Endothelial cell of umbilical vein (primary cell): ENCODE data around the gene PSENEN. TPM values are rescaled to one million over a fixed set of nuclear protein-coding genes. Genes with fewer than 3 reads are reported as not detected.

ENCODE experiments used
- BruUV-seq: library from RNA; stranded (reverse); fragments of 400-500 nt; replicated peaks from 2 replicates; lab custom pipeline; 2021; lab: Mats Ljungman, UMichigan
- CTCF ChIA-PET: fragments of 300-600, 350-600 bp; sonication (Branson Sonifier 250); formaldehyde crosslinking; loops from one replicate; lab custom pipeline; 2021; ENCODE audit warnings: antibody characterized with exemption, inconsistent platforms; lab: Charles Lee
- POLR2A ChIA-PET: fragments of 300-600, 350-600 bp; sonication (Branson Sonifier 250); formaldehyde crosslinking; loops from one replicate; lab custom pipeline; 2021; ENCODE audit warnings: antibody characterized with exemption, inconsistent platforms; lab: Charles Lee
- DNase-seq: peaks from one replicate; pipeline ENCODE4 v3.0.0-alpha.2; 2011; ENCODE audit warnings: low read depth, low spot score
- FAIRE-seq: peaks from 2 replicates; lab custom pipeline; 2011; peaks lifted over from hg19 to GRCh38; lab: Jason Lieb, UNC
- H2AFZ ChIP-seq: 2 replicates; pipeline ENCODE4 v1.6.0; 2012; ENCODE audit warnings: low read depth, low read length, control low read depth, inconsistent platforms
- H3K27ac ChIP-seq: 2 replicates; pipeline ENCODE4 v1.5.1; 2011; ENCODE audit warnings: low read depth, mild to moderate bottlenecking, control low read depth, low read length, moderate library complexity; ENCODE audit not compliant: insufficient read depth
- H3K27me3 ChIP-seq, 2 experiments: 2 replicates each; pipeline versions ENCODE4 v1.6.0 to v1.6.1; 2011; ENCODE audit warnings: low read length in 2 of 2, mixed read lengths in 1 of 2; ENCODE audit not compliant: control insufficient read depth in 2 of 2, insufficient read depth in 2 of 2
- H3K36me3 ChIP-seq, 2 experiments: 2 replicates in 1 of 2; 3 replicates in 1 of 2; pipeline ENCODE4 v1.5.1; 2011; ENCODE audit warnings: low read length in 2 of 2, mild to moderate bottlenecking in 1 of 2, moderate library complexity in 1 of 2; ENCODE audit not compliant: control insufficient read depth in 2 of 2, insufficient read depth in 2 of 2; ENCODE audit errors: extremely low read depth in 1 of 2
- H3K4me1 ChIP-seq: 3 replicates; pipeline ENCODE4 v1.5.1; 2011; ENCODE audit warnings: mild to moderate bottlenecking, low read length; ENCODE audit not compliant: control insufficient read depth, insufficient read depth; ENCODE audit errors: extremely low read depth
- H3K4me2 ChIP-seq: 2 replicates; pipeline ENCODE4 v1.6.1; 2011; ENCODE audit warnings: low read length, control low read depth, mixed read lengths; ENCODE audit not compliant: insufficient read depth
- H3K4me3 ChIP-seq, 3 experiments: fragments of 200-600 bp in 1 of 3; sonication (generic), shearing (Covaris generic) in 1 of 3; replicated peaks in 1 of 3; 2 replicates each; pipeline ENCODE4 v1.5.1; 2011 to 2016; ENCODE audit warnings: control low read depth in 3 of 3, low read length in 3 of 3, mild to moderate bottlenecking in 2 of 3, inconsistent platforms in 1 of 3, low read depth in 1 of 3, moderate library complexity in 1 of 3; ENCODE audit not compliant: insufficient read depth in 1 of 3
- H3K79me2 ChIP-seq: 2 replicates; pipeline ENCODE4 v1.6.0; 2012; ENCODE audit warnings: low read length, inconsistent platforms; ENCODE audit not compliant: control insufficient read depth, insufficient read depth
- H3K9ac ChIP-seq: replicated peaks from 2 replicates; pipeline ENCODE3; 2011; ENCODE audit warnings: low read length, control low read depth; ENCODE audit not compliant: insufficient read depth; ENCODE audit errors: extremely low read depth
- H3K9me1 ChIP-seq: replicated peaks from 3 replicates; pipeline ENCODE4 v1.6.0; 2011; ENCODE audit warnings: mild to moderate bottlenecking, low read length; ENCODE audit not compliant: control insufficient read depth, insufficient read depth; ENCODE audit errors: extremely low read depth
- H3K9me3 ChIP-seq: replicated peaks from 2 replicates; pipeline ENCODE4 v1.5.1; 2012; ENCODE audit warnings: low read length, inconsistent platforms; ENCODE audit not compliant: control insufficient read depth, insufficient read depth
- H4K20me1 ChIP-seq: replicated peaks from 2 replicates; pipeline ENCODE3; 2011; ENCODE audit warnings: mild to moderate bottlenecking, low read length; ENCODE audit not compliant: control insufficient read depth, insufficient read depth; ENCODE audit errors: extremely low read depth
- CTCF ChIP-seq, 2 donors: IDR thresholded peaks; 1 replicate in 1 of 2; 2 replicates in 1 of 2; pipeline ENCODE4 v1.5.1; 2011; ENCODE audit warnings: low read length in 2 of 2, mild to moderate bottlenecking in 2 of 2, moderate library complexity in 2 of 2, control low read depth in 1 of 2, inconsistent platforms in 1 of 2, low read depth in 1 of 2; ENCODE audit not compliant: insufficient read depth in 1 of 2; ENCODE audit errors: extremely low read depth in 1 of 2
- EZH2 ChIP-seq: IDR thresholded peaks from 2 replicates; pipeline ENCODE4 v1.6.1; 2012; ENCODE audit warnings: borderline replicate concordance, low read depth, mild to moderate bottlenecking, moderate library complexity, low read length, inconsistent platforms; ENCODE audit not compliant: severe bottlenecking
- POLR2A ChIP-seq: IDR thresholded peaks from 2 replicates; pipeline ENCODE4 v1.6.1; 2012; ENCODE audit warnings: low read depth, mild to moderate bottlenecking, control low read depth, low read length
- POLR2AphosphoS5 ChIP-seq: IDR thresholded peaks from 2 replicates; pipeline ENCODE4 v1.6.1; 2012; ENCODE audit warnings: low read depth, mild to moderate bottlenecking, control low read depth, low read length, moderate library complexity; ENCODE audit not compliant: insufficient read depth
- dilution Hi-C: fragments of 300-500 bp; cut with MboI; formaldehyde crosslinking; loops from one replicate; pipeline ENCODE4 v1.15.0; 2019; ENCODE audit warnings: low sequenced_read_pairs; ENCODE audit not compliant: extremely low pct_ligation_motif_present
- intact Hi-C: fragments of 100-400 bp; cut with micrococcal nuclease; formaldehyde crosslinking; loops from one replicate; pipeline ENCODE4 v1.10.0; 2022
- polyA plus RNA-seq, 4 experiments: library from polyadenylated mRNA; depleted of rRNA in 3 of 4; stranded (reverse) in 3 of 4; unstranded in 1 of 4; fragments of >200 nt; gene quantifications; 2 replicates each; pipeline versions ENCODE4 v1.2.1 to v1.2.3, GENCODE V29; 2011 to 2012; ENCODE audit warnings: missing spikeins in 1 of 4
- total RNA-seq: library from RNA; stranded (reverse); gene quantifications from 2 replicates; pipeline ENCODE4 v1.2.3, GENCODE V29; 2021

Gene PSENEN
- total and polyA plus RNA-seq, 2 donors (not counting 3 experiments of a cell fraction or from before 2014, with no cell fraction given), result 60.0 to 70.1 TPM

GRCh38 chr19:35757749-35758608 lies 12.5 kb downstream of the PSENEN start, which contains the start of gene PROSER3:
Gene PROSER3 (plus strand): TSS chr19:35758176. CDS start chr19:35758216, 40 bp downstream.
- peak within 1 kb of the TSS; percentile 84 for H3K27ac ChIP-seq
- no peaks in the 10 kb centered on the region for H3K9me1 ChIP-seq
- H3K79me2 ChIP-seq, result peaks cover 14% of the 10 kb centered on the region
- dilution Hi-C loops, result no loop called here
- peak within 1 kb of the TSS; percentile 59 to 89 (median 82) for H3K4me3 ChIP-seq
- intact Hi-C loops, result loop anchor here (1.0 to 5.0 kb wide), 6 partner anchors 10 to 296 kb away; partner anchors contain the start of genes ARHGAP33, COX6B1, LIN37 and PSENEN
- H3K9me3 ChIP-seq, result no peaks in the 10 kb centered on the region
- no peak for TF ChIP-seq CTCF (IDR thresholded peaks at IDR 0.05; ENCODE audit: extremely low read depth in 1 of 2, insufficient read depth in 1 of 2, low read depth in 1 of 2, low read length in 2 of 2)
- peak; percentile 75 for TF ChIP-seq POLR2AphosphoS5
- no peak for TF ChIP-seq EZH2
- peak; percentile 29 for TF ChIP-seq POLR2A
- peak within 1 kb of the TSS; percentile 75 for H3K4me2 ChIP-seq
- H3K4me1 ChIP-seq, result peaks cover 22% of the 10 kb centered on the region
- DNase-seq (peak; percentile 99), FAIRE-seq (peak; percentile 99)
- H3K36me3 ChIP-seq, result peaks cover 0 to 11% of the 10 kb centered on the region in 2 experiments
- no peaks in the 10 kb centered on the region for H3K27me3 ChIP-seq
- no peaks in the 10 kb centered on the region for H4K20me1 ChIP-seq
- H2AFZ ChIP-seq, result peak within 1 kb of the TSS; percentile 71
- BruUV-seq, result TSS peak; percentile 59
- H3K9ac ChIP-seq, result peak within 1 kb of the TSS; percentile 90
- CTCF ChIA-PET, result interaction anchor here (0.8 to 0.9 kb wide), 3 partner anchors 10 to 18 kb away, joined by 3 to 4 read pairs (median 3); partner anchors contain the start of gene LIN37
- POLR2A ChIA-PET, result interaction anchor here (0.9 to 1.0 kb wide), 2 partner anchors 10 to 17 kb away, joined by 3 to 5 read pairs; partner anchors contain the start of gene LIN37
